Ectodermal cell (in vitro differentiated cells): Measurements from ENCODE around the gene NEGR1.
"Not testable (repeated sequence)": the region's sequence is repeated elsewhere in the genome, so short reads cannot be mapped to it uniquely, and the experiment has no call there.

Source experiments
- H3K27ac ChIP-seq: 2 replicates; pipeline ENCODE4 v1.7.0; 2013; ENCODE audit warnings: mild to moderate bottlenecking, low read depth, low read length; ENCODE audit not compliant: insufficient read depth, poor library complexity, severe bottlenecking
- H3K27me3 ChIP-seq: 2 replicates; pipeline ENCODE4 v1.7.0; 2013; ENCODE audit warnings: mild to moderate bottlenecking, low read length; ENCODE audit not compliant: insufficient read depth, control insufficient read depth, poor library complexity, severe bottlenecking
- H3K36me3 ChIP-seq: one replicate; pipeline ENCODE4 v1.7.0; 2013; ENCODE audit warnings: low read length; ENCODE audit not compliant: control insufficient read depth, insufficient read depth
- H3K4me1 ChIP-seq: one replicate; pipeline ENCODE4 v1.7.0; 2013; ENCODE audit warnings: low read length; ENCODE audit not compliant: control insufficient read depth, insufficient read depth
- H3K4me3 ChIP-seq: 2 replicates; pipeline ENCODE4 v1.7.0; 2013; ENCODE audit warnings: low read depth, low read length, control low read depth; ENCODE audit not compliant: insufficient read depth
- H3K9me3 ChIP-seq: 2 replicates; pipeline ENCODE4 v1.7.0; 2013; ENCODE audit warnings: mild to moderate bottlenecking, low read length, moderate library complexity; ENCODE audit not compliant: control insufficient read depth
- WGBS, 2 experiments: methylation state at CpG; one replicate each; pipeline ENCODE4 v1.1.7; 2013; ENCODE audit warnings: missing lambda C conversion rate in 2 of 2; 5-methylcytosine and 5-hydroxymethylcytosine counted together

The NEGR1 gene

DNA sequence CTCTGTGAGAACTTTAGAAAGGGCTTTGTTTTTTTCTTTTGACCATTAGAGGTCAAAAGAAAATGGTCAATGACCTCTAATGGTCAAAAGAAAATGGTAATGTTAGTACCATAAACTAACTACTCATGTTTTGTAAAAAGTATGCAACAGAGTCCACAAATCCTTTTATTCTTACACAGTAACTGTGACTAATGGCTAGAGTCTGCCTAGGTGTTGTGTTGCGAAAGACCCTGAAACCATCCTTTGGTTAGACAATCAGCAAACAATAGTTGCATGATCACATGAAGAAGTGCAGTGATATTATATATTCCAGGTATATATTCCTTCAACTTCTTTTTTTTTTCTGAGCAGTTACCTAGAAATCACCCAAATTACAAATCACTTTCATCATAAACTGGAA, 40.9 kb downstream of the NEGR1 start:
- Histone ChIP-seq H3K36me3 (no peaks in the 10 kb centered on the region), H3K27ac (no peak overlapping the region), H3K27me3 (no peaks in the 10 kb centered on the region), H3K9me3 (no peaks in the 10 kb centered on the region), H3K4me1 (no peaks in the 10 kb centered on the region), H3K4me3 (no peak overlapping the region)
- 89 to 100% methylated on average over 1 of the region's 1 CpG for WGBS, 2 experiments

DNA sequence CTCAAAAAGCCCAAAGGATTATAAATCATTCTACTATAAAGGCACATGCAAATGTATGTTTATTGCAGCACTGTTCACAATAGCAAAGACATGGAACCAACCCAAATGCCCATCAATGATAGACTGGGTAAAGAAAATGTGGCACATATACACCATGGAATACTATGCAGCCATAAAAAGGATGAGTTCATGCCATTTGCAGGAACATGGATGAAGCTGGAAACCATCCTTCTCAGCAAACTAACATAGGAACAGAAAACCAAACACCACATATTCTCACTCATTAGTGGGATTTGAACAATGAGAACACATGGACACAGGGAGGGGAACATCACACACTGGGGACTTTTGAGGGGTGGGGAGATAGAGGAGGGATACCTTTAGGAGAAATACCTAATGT, 46.4 kb downstream of the NEGR1 start:
- H3K27me3 ChIP-seq, H3K4me1 ChIP-seq, H3K27ac ChIP-seq, H3K36me3 ChIP-seq, H3K4me3 ChIP-seq, H3K9me3 ChIP-seq: not testable (repeated sequence)

DNA sequence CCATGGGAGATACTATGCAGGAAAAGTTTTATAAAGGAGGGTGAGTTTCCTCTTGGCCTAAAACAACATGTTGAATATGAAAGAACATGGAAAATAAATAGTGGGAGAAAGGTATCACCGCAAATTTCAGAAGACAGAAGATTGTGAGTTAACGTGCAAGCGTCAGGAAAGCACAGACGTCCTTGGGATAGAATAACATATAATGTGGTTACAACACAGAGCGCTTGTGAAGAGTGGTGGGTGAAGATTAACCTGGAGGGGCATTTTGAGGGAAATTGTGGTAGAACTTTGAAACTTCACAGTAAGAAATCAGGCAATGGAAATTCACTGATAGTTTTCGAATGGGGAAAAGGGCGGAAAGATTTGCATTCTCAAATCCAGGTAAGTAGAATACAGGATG, 47.3 kb downstream of the NEGR1 start:
- H3K36me3 ChIP-seq, result no peaks in the 10 kb centered on the region
- H3K27ac ChIP-seq, result no peak overlapping the region
- H3K27me3 ChIP-seq, result no peaks in the 10 kb centered on the region
- H3K4me3 ChIP-seq, result no peak overlapping the region
- WGBS, 2 experiments, result 82% methylated on average over 7 of the region's 7 CpGs
- H3K4me1 ChIP-seq, result no peaks in the 10 kb centered on the region
- no peaks in the 10 kb centered on the region for H3K9me3 ChIP-seq

DNA sequence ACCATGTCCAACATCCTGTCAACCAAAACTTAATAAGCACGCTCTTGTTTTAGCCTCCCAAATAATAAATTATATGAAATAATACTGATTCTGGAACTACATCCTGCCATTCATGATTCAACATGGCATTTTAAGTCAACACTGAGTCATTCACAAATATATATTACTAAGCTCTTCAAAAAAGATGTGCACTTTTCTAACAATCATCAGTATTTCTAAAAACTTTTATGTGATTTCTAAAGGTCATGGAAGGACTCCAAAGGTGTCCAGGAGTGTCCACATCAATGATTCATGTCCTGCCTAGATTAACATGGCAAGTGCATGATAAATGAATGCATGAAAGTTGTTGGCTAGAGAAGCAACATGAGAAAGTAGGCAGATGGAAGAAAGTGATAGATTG, 51.6 kb downstream of the NEGR1 start:
- WGBS, 2 experiments, result 100% methylated on average over 1 of the region's 1 CpG
- H3K36me3 ChIP-seq, result no peaks in the 10 kb centered on the region
- H3K9me3 ChIP-seq, result no peaks in the 10 kb centered on the region
- H3K27ac ChIP-seq, result no peak overlapping the region
- no peaks in the 10 kb centered on the region for H3K27me3 ChIP-seq
- H3K4me1 ChIP-seq, result no peaks in the 10 kb centered on the region
- H3K4me3 ChIP-seq, result no peak overlapping the region

DNA sequence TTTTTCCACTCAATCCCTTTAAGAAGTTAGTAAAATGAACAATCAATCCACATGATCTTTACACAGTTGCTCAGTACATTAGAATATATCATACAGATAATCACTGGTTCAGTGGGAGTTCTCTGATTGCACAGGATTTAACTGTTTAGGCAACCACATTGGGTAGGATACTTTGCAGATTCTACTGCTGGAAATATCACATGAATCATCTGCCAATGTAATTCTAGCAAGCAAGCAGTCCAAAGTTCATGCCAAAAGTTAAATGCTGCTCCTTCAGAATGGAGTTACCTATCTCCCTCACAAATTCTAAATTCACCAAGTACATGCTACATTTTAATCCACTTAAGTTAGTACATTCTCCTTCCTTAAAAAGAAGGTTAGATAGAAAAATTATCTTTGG, 52.4 kb downstream of the NEGR1 start:
- no peaks in the 10 kb centered on the region for H3K27me3 ChIP-seq
- no peak overlapping the region for H3K27ac ChIP-seq
- no peaks in the 10 kb centered on the region for H3K36me3 ChIP-seq
- H3K4me3 ChIP-seq, result no peak overlapping the region
- no peaks in the 10 kb centered on the region for H3K9me3 ChIP-seq
- no peaks in the 10 kb centered on the region for H3K4me1 ChIP-seq

DNA sequence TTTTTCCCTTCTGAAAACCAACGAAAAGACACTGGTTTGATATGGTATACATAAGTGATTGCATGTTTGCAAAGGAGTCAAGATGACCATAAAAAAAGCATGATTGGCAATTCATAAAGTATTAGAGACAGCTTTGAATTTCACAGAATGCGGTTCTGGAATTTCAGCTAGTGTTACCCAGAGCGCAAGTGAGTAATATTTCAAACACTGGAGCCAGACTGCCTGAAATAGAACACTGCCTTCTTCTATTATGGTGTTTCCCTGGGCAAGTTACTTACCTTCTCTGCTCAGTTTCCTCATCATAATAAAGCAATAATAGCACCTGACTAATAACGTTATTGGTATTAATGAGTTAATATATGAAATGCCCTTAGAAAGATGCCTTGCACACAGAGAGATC, 54.7 kb downstream of the NEGR1 start:
- Histone ChIP-seq H3K36me3 (no peaks in the 10 kb centered on the region), H3K27me3 (no peaks in the 10 kb centered on the region), H3K27ac (no peak overlapping the region), H3K4me3 (no peak overlapping the region), H3K4me1 (no peaks in the 10 kb centered on the region), H3K9me3 (no peaks in the 10 kb centered on the region)
- WGBS, 2 experiments, result 90 to 98% methylated on average over 3 to 4 of the region's 4 CpGs

DNA sequence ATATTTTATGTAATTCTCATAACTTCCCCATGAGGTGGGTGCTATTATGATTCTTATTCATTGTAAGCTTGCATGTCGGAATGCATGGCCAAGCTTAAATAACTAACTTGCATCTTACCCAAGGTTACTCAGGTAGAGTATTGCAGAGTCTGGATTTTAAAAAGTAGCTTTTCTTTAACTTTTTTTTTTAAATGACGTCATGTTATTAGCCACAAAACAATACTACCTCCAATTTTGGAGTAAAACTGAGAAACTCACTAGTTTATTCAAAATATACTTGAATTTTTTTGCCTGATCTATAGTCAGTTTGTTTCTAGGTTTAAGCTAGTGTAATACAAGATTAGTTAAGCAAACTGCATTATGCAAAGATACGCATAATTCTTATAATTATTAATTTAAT, 57.8 kb downstream of the NEGR1 start:
- no peaks in the 10 kb centered on the region for H3K9me3 ChIP-seq
- no peaks in the 10 kb centered on the region for H3K4me1 ChIP-seq
- H3K27ac ChIP-seq, result no peak overlapping the region
- no peak overlapping the region for H3K4me3 ChIP-seq
- no peaks in the 10 kb centered on the region for H3K27me3 ChIP-seq
- 90% methylated on average over 1 of the region's 3 CpGs; no CpG with 5 or more reads in 1 of the 2 experiments for WGBS, 2 experiments
- no peaks in the 10 kb centered on the region for H3K36me3 ChIP-seq

DNA sequence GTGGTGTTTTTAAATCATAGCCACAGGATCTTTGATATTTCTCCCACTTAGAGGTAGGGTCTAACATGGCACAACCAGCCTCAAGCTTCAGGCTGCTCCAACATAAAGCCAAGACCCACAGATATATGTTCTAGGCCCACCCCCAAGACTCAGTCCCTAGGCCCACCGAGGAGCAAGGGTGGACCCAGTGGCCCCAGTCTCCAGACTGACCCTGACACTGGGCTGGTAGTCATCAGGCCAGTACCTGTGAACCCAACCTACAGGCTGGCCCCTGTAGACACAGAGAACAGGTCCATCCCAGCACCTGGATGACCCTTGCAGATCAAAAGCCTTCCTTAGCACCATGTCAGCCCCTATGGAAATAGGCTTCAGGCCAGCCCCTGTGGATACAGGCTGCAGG, 60.5 kb downstream of the NEGR1 start:
- Histone ChIP-seq H3K4me1 (no peaks in the 10 kb centered on the region), H3K9me3 (no peaks in the 10 kb centered on the region), H3K36me3 (no peaks in the 10 kb centered on the region), H3K27ac (no peak overlapping the region), H3K27me3 (no peaks in the 10 kb centered on the region), H3K4me3 (no peak overlapping the region)
- WGBS, 2 experiments, result 89 to 94% methylated on average over 1 of the region's 1 CpG

DNA sequence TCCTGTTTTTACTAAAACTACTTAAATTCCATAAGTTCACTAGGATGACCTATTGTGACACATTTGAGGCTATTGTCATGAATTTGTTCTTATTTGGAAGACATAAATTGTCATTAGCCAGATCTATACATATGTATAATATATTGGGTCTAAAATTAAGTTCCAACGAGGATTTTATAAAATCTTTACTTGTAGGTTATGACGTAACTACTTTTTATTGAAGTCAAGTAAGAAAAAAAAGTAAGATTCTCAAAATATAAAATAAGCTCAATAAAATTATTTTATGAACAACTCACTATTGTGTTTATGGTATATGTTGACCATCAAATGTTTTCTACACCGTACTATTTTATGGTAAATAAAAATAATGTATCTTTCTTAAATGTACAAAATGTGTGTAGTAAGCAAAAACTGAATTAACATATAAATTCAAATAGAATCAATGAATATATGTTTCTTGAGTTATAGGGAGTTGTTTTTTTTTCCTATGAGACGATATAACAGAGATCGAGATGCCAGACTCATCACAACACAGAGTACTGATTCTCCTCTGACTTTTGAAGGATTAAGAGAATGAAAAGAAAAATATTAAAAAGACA, 64.1 kb downstream of the NEGR1 start:
- H3K4me1 ChIP-seq, result no peaks in the 10 kb centered on the region
- H3K27ac ChIP-seq, result no peak overlapping the region
- H3K4me3 ChIP-seq, result no peak overlapping the region
- 90% methylated on average over 2 of the region's 5 CpGs; no CpG with 5 or more reads in 1 of the 2 experiments for WGBS, 2 experiments
- H3K36me3 ChIP-seq, result no peaks in the 10 kb centered on the region
- no peaks in the 10 kb centered on the region for H3K9me3 ChIP-seq
- H3K27me3 ChIP-seq, result no peaks in the 10 kb centered on the region

DNA sequence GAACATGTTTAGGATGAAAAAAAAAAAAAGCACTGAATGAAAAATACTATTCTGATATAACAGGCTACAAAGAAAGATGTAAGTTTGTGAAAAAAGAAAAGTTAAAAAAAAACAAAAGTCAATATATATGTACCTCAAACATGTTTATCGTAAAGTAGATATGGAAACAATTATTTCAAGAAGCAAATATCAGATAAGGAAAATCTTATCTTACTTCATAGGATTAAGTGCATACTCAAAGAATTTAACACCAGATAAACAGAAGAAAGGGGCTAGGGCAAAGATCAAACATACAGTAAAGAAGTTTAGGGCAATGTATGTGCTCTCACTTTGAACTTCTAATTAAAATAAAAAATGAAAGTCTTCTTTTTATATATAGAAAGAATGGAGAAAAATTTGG, 75.3 kb downstream of the NEGR1 start:
- Histone ChIP-seq H3K27ac (no peak overlapping the region), H3K9me3 (no peaks in the 10 kb centered on the region), H3K4me3 (no peak overlapping the region), H3K4me1 (no peaks in the 10 kb centered on the region), H3K36me3 (no peaks in the 10 kb centered on the region), H3K27me3 (no peaks in the 10 kb centered on the region)
- no CpG with 5 or more reads among the region's 1 CpG for WGBS, 2 experiments

DNA sequence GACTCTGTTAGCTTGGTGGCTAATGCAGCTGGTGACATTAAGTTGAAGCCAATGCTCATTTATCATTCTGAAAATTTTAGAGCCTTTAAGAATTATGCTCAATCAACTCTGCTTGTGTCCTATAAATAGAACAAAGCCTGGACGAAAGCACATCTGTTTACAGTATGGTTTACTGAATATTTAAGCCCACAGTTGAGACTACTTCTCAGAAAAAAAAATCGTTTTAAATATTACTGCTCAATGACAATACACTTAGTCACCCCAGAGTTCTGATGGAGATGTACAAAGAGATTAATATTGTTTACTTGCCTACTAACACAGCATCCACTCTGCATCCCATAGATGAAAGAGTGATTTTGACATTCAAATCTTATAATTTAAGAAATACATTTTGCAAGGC, 79.6 kb downstream of the NEGR1 start:
- H3K4me1 ChIP-seq, result no peaks in the 10 kb centered on the region
- H3K27me3 ChIP-seq, result no peaks in the 10 kb centered on the region
- H3K4me3 ChIP-seq, result no peak overlapping the region
- no peaks in the 10 kb centered on the region for H3K36me3 ChIP-seq
- whole genome bisulfite sequencing, 2 experiments, result 79 to 86% methylated on average over 1 to 2 of the region's 2 CpGs
- H3K9me3 ChIP-seq, result no peaks in the 10 kb centered on the region
- no peak overlapping the region for H3K27ac ChIP-seq
